ENCODE results near the gene ACCS. TPM values are rescaled to one million over a fixed set of nuclear protein-coding genes. Genes with fewer than 3 reads are reported as not detected.

Gene ACCS
- 3.6 and 7.9 TPM in 2 replicates for total RNA-seq

- Histone ChIP-seq H3K4me3 (ENCODE audit: low read depth, low read length) (peak within 1 kb of the TSS; percentile 79), H3K27me3 (ENCODE audit: control insufficient read depth, insufficient read depth, low read length) (no peaks in the 10 kb centered on the region), H3K36me3 (ENCODE audit: control insufficient read depth, insufficient read depth, low read length) (no peaks in the 10 kb centered on the region)
- TF ChIP-seq CTCF (IDR thresholded peaks at IDR 0.05; ENCODE audit: insufficient read depth, low read length, severe bottlenecking): peak; percentile 92
- FAIRE-seq (no peak), DNase-seq (ENCODE audit: low read depth) (peak; percentile 73)
Measured at GRCh38 chr11:44065841-44066731, at the start of gene ACCS. Gene ACCS (plus strand): TSS chr11:44066270. CDS start chr11:44067628, 1,358 bp downstream.

GRCh38 chr11:44016546-44017442 is 49.3 kb upstream of the ACCS start:
- no peak for TF ChIP-seq CTCF (IDR thresholded peaks at IDR 0.05; ENCODE audit: insufficient read depth, low read length, severe bottlenecking)
- no peak overlapping the region for H3K4me3 ChIP-seq (ENCODE audit: low read depth, low read length)
- H3K36me3 ChIP-seq (ENCODE audit: control insufficient read depth, insufficient read depth, low read length): no peaks in the 10 kb centered on the region
- DNase-seq (ENCODE audit: low read depth) (no peak), FAIRE-seq (no peak)
- H3K27me3 ChIP-seq (ENCODE audit: control insufficient read depth, insufficient read depth, low read length): no peaks in the 10 kb centered on the region

- H3K36me3 ChIP-seq (ENCODE audit: control insufficient read depth, insufficient read depth, low read length): no peaks in the 10 kb centered on the region
- FAIRE-seq: no peak
- H3K4me3 ChIP-seq (ENCODE audit: low read depth, low read length): no peak overlapping the region
- DNase-seq (ENCODE audit: low read depth): no peak
- TF ChIP-seq CTCF (IDR thresholded peaks at IDR 0.05; ENCODE audit: insufficient read depth, low read length, severe bottlenecking): no peak
- no peaks in the 10 kb centered on the region for H3K27me3 ChIP-seq (ENCODE audit: control insufficient read depth, insufficient read depth, low read length)
Measured at GRCh38 chr11:44017443-44018126, 48.5 kb upstream of the ACCS start.

GRCh38 chr11:44018127-44018521 is 47.9 kb upstream of the ACCS start:
- FAIRE-seq (no peak), DNase-seq (ENCODE audit: low read depth) (no peak)
- H3K4me3 ChIP-seq (ENCODE audit: low read depth, low read length): no peak overlapping the region
- no peaks in the 10 kb centered on the region for H3K36me3 ChIP-seq (ENCODE audit: control insufficient read depth, insufficient read depth, low read length)
- H3K27me3 ChIP-seq (ENCODE audit: control insufficient read depth, insufficient read depth, low read length): no peaks in the 10 kb centered on the region
- TF ChIP-seq CTCF (IDR thresholded peaks at IDR 0.05; ENCODE audit: insufficient read depth, low read length, severe bottlenecking): no peak

GRCh38 chr11:44018829-44019228 is 47.2 kb upstream of the ACCS start:
- no peak for FAIRE-seq
- no peak for DNase-seq (ENCODE audit: low read depth)
- no peaks in the 10 kb centered on the region for H3K27me3 ChIP-seq (ENCODE audit: control insufficient read depth, insufficient read depth, low read length)
- no peaks in the 10 kb centered on the region for H3K36me3 ChIP-seq (ENCODE audit: control insufficient read depth, insufficient read depth, low read length)
- no peak overlapping the region for H3K4me3 ChIP-seq (ENCODE audit: low read depth, low read length)
- no peak for TF ChIP-seq CTCF (IDR thresholded peaks at IDR 0.05; ENCODE audit: insufficient read depth, low read length, severe bottlenecking)

All from bronchial epithelial cell (primary cell).